HUES48 (cell line): ENCODE measurements around the gene SNCA.

Experiments
- H3K27ac ChIP-seq: one replicate; pipeline ENCODE4 v1.7.0; 2013; ENCODE audit warnings: low read depth, low read length, inconsistent platforms
- H3K27me3 ChIP-seq: 2 replicates; pipeline ENCODE4 v1.6.1; 2013; ENCODE audit warnings: mild to moderate bottlenecking, low read length; ENCODE audit not compliant: control insufficient read depth, insufficient read depth
- H3K36me3 ChIP-seq: 2 replicates; pipeline ENCODE4 v1.6.1; 2013; ENCODE audit warnings: low read length; ENCODE audit not compliant: control insufficient read depth, insufficient read depth
- H3K4me1 ChIP-seq: 2 replicates; pipeline ENCODE4 v1.6.1; 2013; ENCODE audit warnings: mild to moderate bottlenecking, low read length; ENCODE audit not compliant: control insufficient read depth, insufficient read depth
- H3K4me3 ChIP-seq: 2 replicates; pipeline ENCODE4 v1.5.1; 2013; ENCODE audit warnings: mild to moderate bottlenecking, low read depth, low read length
- H3K9ac ChIP-seq: 2 replicates; pipeline ENCODE4 v1.6.1; 2013; ENCODE audit warnings: mild to moderate bottlenecking, low read depth, low read length, moderate library complexity
- H3K9me3 ChIP-seq: 2 replicates; pipeline ENCODE4 v1.6.1; 2013; ENCODE audit warnings: low read length; ENCODE audit not compliant: control insufficient read depth, insufficient read depth

The SNCA gene

GRCh38 chr4:89727238-89727637, 109.7 kb downstream of the SNCA start:
- Histone ChIP-seq H3K36me3 (no peaks in the 10 kb centered on the region), H3K9me3 (no peaks in the 10 kb centered on the region), H3K27me3 (no peaks in the 10 kb centered on the region), H3K27ac (no peak overlapping the region), H3K4me1 (no peaks in the 10 kb centered on the region; the same call in 1 of the 2 replicates), H3K4me3 (no peak overlapping the region), H3K9ac (no peak overlapping the region)

- no peaks in the 10 kb centered on the region for H3K9me3 ChIP-seq
- no peak overlapping the region for H3K9ac ChIP-seq
- peaks cover 6% of the 10 kb centered on the region; the same call in 1 of the 2 replicates for H3K4me1 ChIP-seq
- no peak overlapping the region for H3K27ac ChIP-seq
- no peaks in the 10 kb centered on the region for H3K27me3 ChIP-seq
- H3K36me3 ChIP-seq, result no peaks in the 10 kb centered on the region
- H3K4me3 ChIP-seq, result no peak overlapping the region
Observed at GRCh38 chr4:89725268-89725667, 111.7 kb downstream of the SNCA start.

- Histone ChIP-seq H3K36me3 (no peaks in the 10 kb centered on the region), H3K4me1 (peaks cover 6% of the 10 kb centered on the region; the same call in 1 of the 2 replicates), H3K4me3 (no peak overlapping the region), H3K27me3 (no peaks in the 10 kb centered on the region), H3K9me3 (no peaks in the 10 kb centered on the region), H3K9ac (no peak overlapping the region), H3K27ac (no peak overlapping the region)
Observed at GRCh38 chr4:89724716-89725115, 112.2 kb downstream of the SNCA start.

- Histone ChIP-seq H3K36me3 (no peaks in the 10 kb centered on the region), H3K9me3 (no peaks in the 10 kb centered on the region), H3K4me3 (no peak overlapping the region), H3K27me3 (no peaks in the 10 kb centered on the region), H3K27ac (no peak overlapping the region), H3K4me1 (peaks cover 6% of the 10 kb centered on the region; the same call in 1 of the 2 replicates), H3K9ac (no peak overlapping the region)
Observed at GRCh38 chr4:89723096-89723495, 113.9 kb downstream of the SNCA start.

- H3K4me3 ChIP-seq, result no peak overlapping the region
- H3K27me3 ChIP-seq, result no peaks in the 10 kb centered on the region
- H3K9me3 ChIP-seq, result no peaks in the 10 kb centered on the region
- no peak overlapping the region for H3K9ac ChIP-seq
- no peaks in the 10 kb centered on the region for H3K36me3 ChIP-seq
- peaks cover 6% of the 10 kb centered on the region; the same call in 1 of the 2 replicates for H3K4me1 ChIP-seq
- no peak overlapping the region for H3K27ac ChIP-seq
Observed at GRCh38 chr4:89722517-89722916, 114.4 kb downstream of the SNCA start.

DNA sequence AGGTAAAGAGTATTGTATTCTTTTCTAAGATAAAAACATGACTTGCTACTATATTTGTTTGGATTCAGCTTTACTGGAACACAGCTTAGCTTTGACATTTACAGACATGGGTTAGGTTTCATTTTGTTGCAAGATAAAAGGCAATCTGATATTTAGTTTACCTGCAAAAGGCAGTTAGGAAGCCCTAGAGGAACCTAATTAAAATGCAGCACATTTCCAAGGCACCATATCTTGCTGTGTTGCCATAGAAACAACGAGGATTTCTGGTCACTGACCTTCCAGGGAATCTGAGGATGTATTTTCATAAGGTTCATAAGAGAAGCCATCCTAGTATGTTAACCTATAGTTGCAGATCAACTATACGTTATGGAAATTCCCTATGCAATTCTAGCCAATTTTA, 116.0 kb downstream of the SNCA start:
- Histone ChIP-seq H3K9ac (no peak overlapping the region), H3K4me3 (no peak overlapping the region), H3K27ac (no peak overlapping the region), H3K4me1 (peaks cover 6% of the 10 kb centered on the region; the same call in 1 of the 2 replicates), H3K36me3 (no peaks in the 10 kb centered on the region), H3K9me3 (no peaks in the 10 kb centered on the region), H3K27me3 (no peaks in the 10 kb centered on the region)

GRCh38 chr4:89719536-89720090, 117.3 kb downstream of the SNCA start:
- no peak overlapping the region for H3K4me3 ChIP-seq
- H3K9me3 ChIP-seq, result no peaks in the 10 kb centered on the region
- no peaks in the 10 kb centered on the region for H3K36me3 ChIP-seq
- no peaks in the 10 kb centered on the region for H3K27me3 ChIP-seq
- H3K9ac ChIP-seq, result no peak overlapping the region
- 0 out of 2 replicates have a peak, but pooled peaks cover 6% of the 10 kb centered on the region for H3K4me1 ChIP-seq
- H3K27ac ChIP-seq, result no peak overlapping the region

GRCh38 chr4:89716893-89717292, 120.1 kb downstream of the SNCA start:
- no peak overlapping the region for H3K9ac ChIP-seq
- H3K27me3 ChIP-seq, result no peaks in the 10 kb centered on the region
- H3K4me1 ChIP-seq, result 0 out of 2 replicates have a peak, but pooled peaks cover 6% of the 10 kb centered on the region
- no peaks in the 10 kb centered on the region for H3K9me3 ChIP-seq
- no peak overlapping the region for H3K4me3 ChIP-seq
- H3K36me3 ChIP-seq, result no peaks in the 10 kb centered on the region
- H3K27ac ChIP-seq, result no peak overlapping the region

- Histone ChIP-seq H3K4me1 (no peaks in the 10 kb centered on the region), H3K27ac (no peak overlapping the region), H3K27me3 (no peaks in the 10 kb centered on the region), H3K4me3 (no peak overlapping the region), H3K9ac (no peak overlapping the region), H3K9me3 (no peaks in the 10 kb centered on the region), H3K36me3 (no peaks in the 10 kb centered on the region)
Observed at GRCh38 chr4:89715631-89716030, 121.3 kb downstream of the SNCA start.

DNA sequence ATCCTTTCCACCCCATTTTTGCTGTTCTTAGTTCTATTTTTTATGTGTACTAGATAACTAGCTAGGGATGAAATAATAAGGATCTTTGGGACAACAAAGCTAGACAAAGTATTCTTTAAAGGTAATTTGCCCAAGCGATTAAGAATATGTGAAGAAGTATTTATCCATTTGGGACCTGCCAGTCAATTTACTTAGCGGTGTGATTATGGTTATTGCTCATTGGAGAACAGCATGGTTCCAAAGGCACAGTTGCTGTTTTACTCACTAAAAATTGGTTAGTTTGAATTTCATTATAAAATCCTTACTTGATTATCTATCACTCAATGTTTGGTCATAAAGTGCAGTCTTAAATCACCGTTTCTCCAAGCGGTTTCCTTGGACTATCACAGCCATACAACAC, 124.1 kb downstream of the SNCA start:
- H3K27ac ChIP-seq, result no peak overlapping the region
- no peaks in the 10 kb centered on the region for H3K36me3 ChIP-seq
- peaks cover 10% of the 10 kb centered on the region for H3K4me1 ChIP-seq
- no peaks in the 10 kb centered on the region for H3K27me3 ChIP-seq
- no peak overlapping the region for H3K9ac ChIP-seq
- H3K4me3 ChIP-seq, result no peak overlapping the region
- no peaks in the 10 kb centered on the region for H3K9me3 ChIP-seq

DNA sequence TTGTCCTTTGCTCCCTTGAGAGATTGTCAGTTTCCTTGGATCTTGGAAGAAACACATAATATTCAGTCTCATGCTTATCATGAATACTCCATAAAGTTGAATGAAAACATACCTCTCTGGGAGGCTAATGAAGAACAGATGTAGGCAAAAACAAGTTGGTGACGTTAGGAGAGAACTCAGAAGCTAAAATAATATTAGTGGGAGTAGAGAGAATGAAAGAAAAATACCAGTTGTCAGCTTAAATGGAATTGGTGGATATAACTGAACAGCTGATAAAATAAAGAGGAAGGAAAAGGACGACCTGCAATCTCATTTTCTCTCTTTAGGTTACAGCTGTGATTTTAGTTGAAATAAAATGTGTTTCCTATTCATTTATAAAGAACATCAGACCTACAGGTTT, 124.8 kb downstream of the SNCA start:
- peaks cover 10% of the 10 kb centered on the region for H3K4me1 ChIP-seq
- H3K27me3 ChIP-seq, result no peaks in the 10 kb centered on the region
- no peaks in the 10 kb centered on the region for H3K36me3 ChIP-seq

More for the DNA sequence above, 124.8 kb downstream of the SNCA start:
- Histone ChIP-seq H3K9ac (no peak overlapping the region), H3K27ac (no peak overlapping the region), H3K9me3 (no peaks in the 10 kb centered on the region), H3K4me3 (no peak overlapping the region)
